ENCODE measurements around the gene CCL4L2. TPM values are rescaled to one million over a fixed set of nuclear protein-coding genes. Genes with fewer than 3 reads are reported as not detected.
"Not testable (repeated sequence)": the region's sequence is repeated elsewhere in the genome, so short reads cannot be mapped to it uniquely, and the experiment has no call there.

The CCL4L2 gene
- polyA plus RNA-seq, 1 of the 3 experiments (the other 2 are of a cell fraction) = not detected

DNA sequence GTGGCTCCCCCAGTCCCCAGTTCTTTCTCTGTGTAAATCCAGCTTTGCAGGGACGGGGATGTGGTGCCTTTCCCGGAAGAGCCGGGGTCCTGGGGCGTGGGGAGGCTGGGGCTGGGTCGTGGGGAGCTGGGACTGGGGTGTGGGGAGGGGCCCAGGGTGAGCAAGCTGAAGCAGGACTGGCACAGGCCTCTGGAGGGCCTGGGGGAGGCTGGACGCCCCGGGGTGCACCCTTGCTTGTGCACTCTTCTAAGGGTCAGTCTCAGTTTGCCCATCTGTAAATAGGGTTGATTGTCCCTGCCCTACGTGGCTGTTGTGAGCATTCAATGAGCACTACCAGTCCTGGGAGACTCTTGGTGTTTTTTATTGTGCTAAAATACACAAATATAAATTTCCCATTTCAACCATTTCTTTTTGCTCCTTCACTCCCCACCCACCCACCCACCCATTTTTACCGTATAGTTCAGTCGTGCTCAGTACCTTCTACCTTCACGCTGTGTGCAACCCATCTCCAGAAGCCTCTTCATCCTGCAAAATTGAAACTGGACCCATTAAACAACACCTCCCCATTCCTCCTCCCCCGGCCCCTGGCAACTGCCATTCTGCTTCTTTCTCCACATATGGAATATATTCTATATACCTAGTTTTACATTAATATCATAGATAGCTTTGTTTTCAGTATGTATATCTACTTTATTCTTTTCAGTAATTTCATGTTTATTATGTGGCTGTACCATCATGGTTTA is 26.7 kb upstream of the CCL4L2 start:
- Histone ChIP-seq H2AFZ (ENCODE audit: low read depth) (no peak overlapping the region), H3F3A (replicated peaks; ENCODE audit: insufficient read depth) (no peaks in the 10 kb centered on the region), H4K20me1 (ENCODE audit: insufficient read depth) (no peaks in the 10 kb centered on the region), H3K4me2 (no peak overlapping the region), H3K9ac (no peak overlapping the region), H3K79me2 (ENCODE audit: insufficient read depth) (no peaks in the 10 kb centered on the region), H3K27ac (ENCODE audit: low read depth in 2 of 2, low read length in 1 of 2) (no peak overlapping the region), H3K9me2 (no peaks in the 10 kb centered on the region), H3K9me3 (no peaks in the 10 kb centered on the region), H3K4me3 (ENCODE audit: low read depth in 2 of 2, low read length in 1 of 2) (no peak overlapping the region), H3K27me3 (ENCODE audit: insufficient read depth) (peaks cover 60% of the 10 kb centered on the region), H3K36me3 (replicated peaks in 1 of 2; ENCODE audit: control insufficient read depth in 1 of 2, insufficient read depth in 2 of 2, low read length in 1 of 2) (no peaks in the 10 kb centered on the region), H3K4me1 (ENCODE audit: control insufficient read depth in 1 of 2, insufficient read depth in 2 of 2, low read depth in 1 of 2, low read length in 1 of 2) (no peaks in the 10 kb centered on the region)
- WGBS (ENCODE audit: low lambda C conversion rate) = 33% methylated on average over 8 of the region's 12 CpGs
- ChIA-PET POLR2A (no interaction called here), CTCF (no interaction called here)
- TF ChIP-seq RAD21 (IDR thresholded peaks at IDR 0.05; ENCODE audit: low read length) (no peak), NFIC (IDR thresholded peaks at IDR 0.05; ENCODE audit: borderline replicate concordance) (no peak), MEF2A (IDR thresholded peaks at IDR 0.05; ENCODE audit: borderline replicate concordance, low read depth) (no peak), EP300 (IDR thresholded peaks at IDR 0.05; ENCODE audit: borderline replicate concordance in 1 of 2, low read depth in 1 of 2, low read length in 1 of 2) (no peak), POLR2AphosphoS5 (IDR thresholded peaks at IDR 0.05; ENCODE audit: low read depth, low read length) (no peak)
- TF ChIP-seq, protein P1, sequence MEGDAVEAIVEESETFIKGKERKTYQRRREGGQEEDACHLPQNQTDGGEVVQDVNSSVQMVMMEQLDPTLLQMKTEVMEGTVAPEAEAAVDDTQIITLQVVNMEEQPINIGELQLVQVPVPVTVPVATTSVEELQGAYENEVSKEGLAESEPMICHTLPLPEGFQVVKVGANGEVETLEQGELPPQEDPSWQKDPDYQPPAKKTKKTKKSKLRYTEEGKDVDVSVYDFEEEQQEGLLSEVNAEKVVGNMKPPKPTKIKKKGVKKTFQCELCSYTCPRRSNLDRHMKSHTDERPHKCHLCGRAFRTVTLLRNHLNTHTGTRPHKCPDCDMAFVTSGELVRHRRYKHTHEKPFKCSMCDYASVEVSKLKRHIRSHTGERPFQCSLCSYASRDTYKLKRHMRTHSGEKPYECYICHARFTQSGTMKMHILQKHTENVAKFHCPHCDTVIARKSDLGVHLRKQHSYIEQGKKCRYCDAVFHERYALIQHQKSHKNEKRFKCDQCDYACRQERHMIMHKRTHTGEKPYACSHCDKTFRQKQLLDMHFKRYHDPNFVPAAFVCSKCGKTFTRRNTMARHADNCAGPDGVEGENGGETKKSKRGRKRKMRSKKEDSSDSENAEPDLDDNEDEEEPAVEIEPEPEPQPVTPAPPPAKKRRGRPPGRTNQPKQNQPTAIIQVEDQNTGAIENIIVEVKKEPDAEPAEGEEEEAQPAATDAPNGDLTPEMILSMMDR (IDR thresholded peaks at IDR 0.05) = no peak
- TF ChIP-seq, protein P2, sequence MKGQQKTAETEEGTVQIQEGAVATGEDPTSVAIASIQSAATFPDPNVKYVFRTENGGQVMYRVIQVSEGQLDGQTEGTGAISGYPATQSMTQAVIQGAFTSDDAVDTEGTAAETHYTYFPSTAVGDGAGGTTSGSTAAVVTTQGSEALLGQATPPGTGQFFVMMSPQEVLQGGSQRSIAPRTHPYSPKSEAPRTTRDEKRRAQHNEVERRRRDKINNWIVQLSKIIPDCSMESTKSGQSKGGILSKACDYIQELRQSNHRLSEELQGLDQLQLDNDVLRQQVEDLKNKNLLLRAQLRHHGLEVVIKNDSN (IDR thresholded peaks at IDR 0.05; ENCODE audit: borderline replicate concordance, low read depth) = no peak
- peak; percentile 20 for DNase-seq

DNA sequence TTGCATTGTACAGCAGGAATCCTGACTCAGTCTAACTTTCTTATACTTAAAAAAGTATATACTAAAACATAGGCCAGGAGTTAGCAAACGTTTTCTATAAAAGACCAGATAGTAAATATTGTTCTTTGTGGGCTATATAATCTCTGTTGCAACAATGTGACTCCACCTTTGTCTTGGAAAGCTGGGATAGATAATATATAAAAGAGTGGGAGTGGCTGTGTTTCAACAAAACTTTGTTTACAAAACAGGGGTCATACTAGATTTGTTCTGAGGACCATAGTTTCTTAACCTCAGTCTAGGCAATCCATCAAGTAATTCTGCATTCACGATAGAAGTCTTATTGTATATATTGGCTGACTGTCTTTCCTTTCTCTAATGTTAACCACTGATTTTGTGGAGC is 25.4 kb upstream of the CCL4L2 start:
- Histone ChIP-seq H4K20me1 (ENCODE audit: insufficient read depth) (no peaks in the 10 kb centered on the region), H3K27me3 (ENCODE audit: insufficient read depth) (peaks cover 62% of the 10 kb centered on the region), H3K4me1 (ENCODE audit: control insufficient read depth in 1 of 2, insufficient read depth in 2 of 2, low read depth in 1 of 2, low read length in 1 of 2) (no peaks in the 10 kb centered on the region), H3K4me2 (no peak overlapping the region), H3K9me2 (no peaks in the 10 kb centered on the region), H3K4me3 (ENCODE audit: low read depth in 2 of 2, low read length in 1 of 2) (no peak overlapping the region), H3F3A (replicated peaks; ENCODE audit: insufficient read depth) (no peaks in the 10 kb centered on the region), H3K27ac (ENCODE audit: low read depth in 2 of 2, low read length in 1 of 2) (no peak overlapping the region), H3K79me2 (ENCODE audit: insufficient read depth) (no peaks in the 10 kb centered on the region), H2AFZ (ENCODE audit: low read depth) (no peak overlapping the region), H3K9me3 (no peaks in the 10 kb centered on the region), H3K36me3 (replicated peaks in 1 of 2; ENCODE audit: control insufficient read depth in 1 of 2, insufficient read depth in 2 of 2, low read length in 1 of 2) (no peaks in the 10 kb centered on the region), H3K9ac (no peak overlapping the region)
- whole genome bisulfite sequencing (ENCODE audit: low lambda C conversion rate) = 14% methylated on average over 2 of the region's 2 CpGs
- CTCF ChIA-PET = no interaction called here
- POLR2A ChIA-PET = no interaction called here
- no peak for DNase-seq
- TF ChIP-seq POLR2AphosphoS5 (IDR thresholded peaks at IDR 0.05; ENCODE audit: low read depth, low read length) (no peak), FOSL2 (IDR thresholded peaks at IDR 0.05; ENCODE audit: borderline replicate concordance, low read depth) (no peak), RFX5 (IDR thresholded peaks at IDR 0.05; ENCODE audit: low read length) (no peak), CHD2 (IDR thresholded peaks at IDR 0.05; ENCODE audit: low read length, partially characterized antibody) (no peak), NFIC (IDR thresholded peaks at IDR 0.05; ENCODE audit: borderline replicate concordance) (no peak), ELF1 (IDR thresholded peaks at IDR 0.05) (no peak), FOXM1 (IDR thresholded peaks at IDR 0.05; ENCODE audit: low read depth) (no peak), RCOR1 (IDR thresholded peaks at IDR 0.05; ENCODE audit: low read length) (no peak)
- TF ChIP-seq, protein P1 (IDR thresholded peaks at IDR 0.05) = no peak

DNA sequence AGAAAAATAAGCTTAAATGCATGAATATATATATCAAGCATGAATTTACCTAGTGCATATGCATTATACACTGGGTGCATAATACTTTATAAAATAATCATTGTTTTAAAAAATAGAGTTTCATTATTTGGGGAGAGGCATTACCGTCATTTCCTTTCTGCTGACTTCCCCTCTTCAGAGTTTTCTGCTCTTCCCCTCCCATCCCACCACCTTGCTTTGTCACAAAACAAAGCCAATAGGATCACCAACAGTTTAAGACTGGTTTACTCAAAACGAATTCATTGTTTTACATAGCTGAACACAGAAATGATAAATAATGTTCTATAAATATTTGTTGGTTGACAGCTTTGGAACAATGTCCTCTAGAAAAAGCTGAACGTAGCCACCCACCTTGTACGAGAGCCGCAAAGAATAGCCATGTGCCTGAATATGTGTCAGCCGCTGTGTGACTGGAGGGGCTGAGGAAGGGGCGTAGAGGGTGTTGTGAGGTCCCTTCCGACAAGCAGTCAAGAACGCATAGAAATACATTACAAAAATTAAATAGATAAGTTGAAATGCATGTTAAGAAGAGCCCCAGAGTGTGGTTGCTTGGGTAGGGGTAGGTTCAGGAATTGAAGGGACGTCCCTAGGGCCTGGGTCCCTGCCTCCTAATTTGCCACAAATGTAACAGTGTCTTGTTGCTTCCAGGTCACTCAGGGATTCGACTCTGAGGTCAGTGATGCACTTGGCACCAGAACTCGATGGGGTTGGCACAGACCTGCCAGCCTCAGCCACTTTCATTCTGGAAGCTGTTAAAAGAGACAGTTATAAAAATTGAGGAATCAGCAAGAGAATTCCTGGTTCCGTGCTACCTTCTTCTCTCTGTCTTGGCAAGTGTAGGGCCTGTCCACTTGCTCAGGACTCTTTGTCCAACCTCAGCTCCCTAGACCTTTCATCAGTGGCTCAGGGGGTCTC is 23.8 kb upstream of the CCL4L2 start:
- H2AFZ ChIP-seq (ENCODE audit: low read depth); H3K36me3 ChIP-seq (replicated peaks in 1 of 2; ENCODE audit: control insufficient read depth in 1 of 2, insufficient read depth in 2 of 2, low read length in 1 of 2); POLR2A ChIA-PET; H4K20me1 ChIP-seq (ENCODE audit: insufficient read depth); H3K9me2 ChIP-seq; H3F3A ChIP-seq (replicated peaks; ENCODE audit: insufficient read depth); H3K9ac ChIP-seq; H3K9me3 ChIP-seq; H3K4me2 ChIP-seq; H3K27ac ChIP-seq (ENCODE audit: low read depth in 2 of 2, low read length in 1 of 2); H3K4me3 ChIP-seq (ENCODE audit: low read depth in 2 of 2, low read length in 1 of 2); DNase-seq; H3K4me1 ChIP-seq (ENCODE audit: control insufficient read depth in 1 of 2, insufficient read depth in 2 of 2, low read depth in 1 of 2, low read length in 1 of 2); H3K79me2 ChIP-seq (ENCODE audit: insufficient read depth): not testable (repeated sequence)
- WGBS (ENCODE audit: low lambda C conversion rate) = 20% methylated on average over 13 of the region's 13 CpGs
- peaks cover 58% of the 10 kb centered on the region for H3K27me3 ChIP-seq (ENCODE audit: insufficient read depth)
- CTCF ChIA-PET = interaction anchor here (1.4 kb wide), 1 partner anchor 38 kb away, joined by 5 read pairs; no protein-coding TSS in a partner anchor

All from SK-N-SH (cell line).